Urinary bladder (tissue), 4 donors: ENCODE data around the gene MEAF6. TPM values are rescaled to one million over a fixed set of nuclear protein-coding genes. Genes with fewer than 3 reads are reported as not detected.

ENCODE experiments used
- DNase-seq: peaks from one replicate; pipeline ENCODE4 v3.0.0-alpha.2; 2015; ENCODE audit errors: extremely low spot score
- H3K27ac ChIP-seq: one replicate; pipeline ENCODE4 v1.5.1; 2013; ENCODE audit warnings: low read depth, mild to moderate bottlenecking, moderate library complexity
- H3K36me3 ChIP-seq: one replicate; pipeline ENCODE4 v1.6.1; 2013; ENCODE audit warnings: mild to moderate bottlenecking, moderate library complexity; ENCODE audit not compliant: insufficient read depth
- H3K4me1 ChIP-seq: one replicate; pipeline ENCODE4 v1.6.1; 2013; ENCODE audit warnings: mild to moderate bottlenecking, moderate library complexity; ENCODE audit not compliant: insufficient read depth
- H3K4me3 ChIP-seq: one replicate; pipeline ENCODE4 v1.5.1; 2013; ENCODE audit warnings: low read depth, low read length
- WGBS: extraction: QIAGEN DNeasy Blood & Tissue Kit; methylation state at CpG from one replicate; pipeline ENCODE4 v1.1.7; 2013; 5-methylcytosine and 5-hydroxymethylcytosine counted together
- polyA plus RNA-seq: library from polyadenylated mRNA; stranded (reverse); fragments of 200-250 nt; gene quantifications from one replicate; pipeline ENCODE4 v1.2.3, GENCODE V29; 2013
- total RNA-seq: library from RNA; depleted of rRNA; stranded (reverse); fragments of >200 nt; gene quantifications from one replicate; pipeline ENCODE4 v1.2.3, GENCODE V29; 2014
- donor health status: healthy with polysubstance abuse.
- donor health status: healthy.

Gene MEAF6
- total and polyA plus RNA-seq, 2 donors, result 62.5 to 65.5 TPM

GRCh38 chr1:37484325-37485051 is 30.1 kb downstream of the MEAF6 start:
- DNase-seq, result no peak
- Histone ChIP-seq H3K4me1 (no peaks in the 10 kb centered on the region), H3K27ac (peak overlapping the region; percentile 18), H3K36me3 (peaks cover 2% of the 10 kb centered on the region), H3K4me3 (no peak overlapping the region)
- 77% methylated on average over 7 of the region's 7 CpGs for WGBS

GRCh38 chr1:37483785-37484184 is 30.8 kb downstream of the MEAF6 start:
- H3K4me1 ChIP-seq, result no peaks in the 10 kb centered on the region
- DNase-seq, result no peak
- 80% methylated on average over 15 of the region's 15 CpGs for WGBS
- H3K4me3 ChIP-seq, result no peak overlapping the region
- peaks cover 2% of the 10 kb centered on the region for H3K36me3 ChIP-seq
- H3K27ac ChIP-seq, result peak overlapping the region; percentile 31

- Histone ChIP-seq H3K27ac (peak overlapping the region; percentile 31), H3K36me3 (peaks cover 2% of the 10 kb centered on the region), H3K4me3 (no peak overlapping the region), H3K4me1 (no peaks in the 10 kb centered on the region)
- 87% methylated on average over 29 of the region's 29 CpGs for WGBS
- DNase-seq, result no peak
Observed at GRCh38 chr1:37482796-37483744, 31.5 kb downstream of the MEAF6 start.

- no peak for DNase-seq
- Histone ChIP-seq H3K27ac (no peak overlapping the region), H3K36me3 (peaks cover 2% of the 10 kb centered on the region), H3K4me1 (no peaks in the 10 kb centered on the region), H3K4me3 (no peak overlapping the region)
- WGBS, result 88% methylated on average over 18 of the region's 18 CpGs
Observed at GRCh38 chr1:37482004-37482785, 32.4 kb downstream of the MEAF6 start.

- no peak for DNase-seq
- H3K36me3 ChIP-seq, result peaks cover 2% of the 10 kb centered on the region
- H3K4me3 ChIP-seq, result no peak overlapping the region
- H3K4me1 ChIP-seq, result no peaks in the 10 kb centered on the region
- no peak overlapping the region for H3K27ac ChIP-seq
- 89% methylated on average over 26 of the region's 26 CpGs for WGBS
Observed at GRCh38 chr1:37481289-37482003, 33.1 kb downstream of the MEAF6 start.

GRCh38 chr1:37480581-37481288 is 33.8 kb downstream of the MEAF6 start:
- H3K4me1 ChIP-seq, result no peaks in the 10 kb centered on the region
- H3K27ac ChIP-seq, result no peak overlapping the region
- no peak overlapping the region for H3K4me3 ChIP-seq
- no peak for DNase-seq
- peaks cover 2% of the 10 kb centered on the region for H3K36me3 ChIP-seq
- 84% methylated on average over 10 of the region's 10 CpGs for WGBS

- Histone ChIP-seq H3K36me3 (peaks cover 2% of the 10 kb centered on the region), H3K27ac (peak overlapping the region; percentile 90), H3K4me1 (no peaks in the 10 kb centered on the region), H3K4me3 (no peak overlapping the region)
- DNase-seq, result no peak
- 85% methylated on average over 5 of the region's 5 CpGs for WGBS
Observed at GRCh38 chr1:37480125-37480466, 34.5 kb downstream of the MEAF6 start.

GRCh38 chr1:37479255-37480124 is 35.1 kb downstream of the MEAF6 start:
- no peak for DNase-seq
- Histone ChIP-seq H3K36me3 (peaks cover 2% of the 10 kb centered on the region), H3K27ac (peak overlapping the region; percentile 90), H3K4me1 (no peaks in the 10 kb centered on the region), H3K4me3 (peak overlapping the region; percentile 1)
- WGBS, result 31% methylated on average over 22 of the region's 22 CpGs

GRCh38 chr1:37478890-37479254 is 35.7 kb downstream of the MEAF6 start:
- no peak for DNase-seq
- 47% methylated on average over 3 of the region's 3 CpGs for WGBS
- Histone ChIP-seq H3K36me3 (peaks cover 2% of the 10 kb centered on the region), H3K4me3 (peak overlapping the region; percentile 1), H3K27ac (peak overlapping the region; percentile 81), H3K4me1 (no peaks in the 10 kb centered on the region)

GRCh38 chr1:37478451-37478881 is 36.1 kb downstream of the MEAF6 start:
- no peaks in the 10 kb centered on the region for H3K4me1 ChIP-seq
- peak overlapping the region; percentile 81 for H3K27ac ChIP-seq
- H3K4me3 ChIP-seq, result no peak overlapping the region
- WGBS, result 91% methylated on average over 8 of the region's 8 CpGs
- DNase-seq, result no peak
- peaks cover 2% of the 10 kb centered on the region for H3K36me3 ChIP-seq

GRCh38 chr1:37477946-37478345 is 36.6 kb downstream of the MEAF6 start:
- WGBS, result 92% methylated on average over 5 of the region's 5 CpGs
- no peak for DNase-seq
- Histone ChIP-seq H3K27ac (peak overlapping the region; percentile 13), H3K4me3 (no peak overlapping the region), H3K4me1 (no peaks in the 10 kb centered on the region), H3K36me3 (peaks cover 2% of the 10 kb centered on the region)
